HT-29 (cell line): ENCODE data around the gene MAPK8IP1. TPM values are rescaled to one million over a fixed set of nuclear protein-coding genes. Genes with fewer than 3 reads are reported as not detected.

Source experiments
- DNase-seq: peaks from one replicate; pipeline ENCODE4 v3.0.0-alpha.2; 2015; ENCODE audit warnings: low spot score
- total RNA-seq: library from RNA; depleted of rRNA; stranded (reverse); fragments of >200 nt; shearing (Covaris generic); gene quantifications from 2 replicates; pipeline ENCODE4 v1.2.3, GENCODE V29; 2014; rRNA removed

The MAPK8IP1 gene
- total RNA-seq, 1 experiment from 2014 or later = 4.0 TPM

DNA sequence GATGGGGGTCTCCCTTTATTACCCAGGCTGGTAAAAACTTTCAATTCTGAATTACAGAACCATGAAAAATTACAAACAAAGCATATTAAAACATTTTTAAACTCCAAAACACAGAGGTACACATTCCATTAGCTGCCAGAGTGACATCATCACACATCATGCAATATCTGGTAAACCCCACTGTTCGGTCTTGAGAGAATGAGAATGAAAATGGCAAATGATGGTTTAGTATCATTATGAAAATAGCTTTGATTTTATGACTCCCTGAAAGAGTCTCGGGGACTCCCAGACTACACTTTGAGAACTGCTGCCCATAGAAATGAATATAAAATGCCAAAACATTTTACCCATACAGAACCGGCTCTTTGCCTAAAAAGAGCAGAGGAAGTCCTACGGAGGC, 55.8 kb downstream of the MAPK8IP1 start:
- no peak for DNase-seq

DNA sequence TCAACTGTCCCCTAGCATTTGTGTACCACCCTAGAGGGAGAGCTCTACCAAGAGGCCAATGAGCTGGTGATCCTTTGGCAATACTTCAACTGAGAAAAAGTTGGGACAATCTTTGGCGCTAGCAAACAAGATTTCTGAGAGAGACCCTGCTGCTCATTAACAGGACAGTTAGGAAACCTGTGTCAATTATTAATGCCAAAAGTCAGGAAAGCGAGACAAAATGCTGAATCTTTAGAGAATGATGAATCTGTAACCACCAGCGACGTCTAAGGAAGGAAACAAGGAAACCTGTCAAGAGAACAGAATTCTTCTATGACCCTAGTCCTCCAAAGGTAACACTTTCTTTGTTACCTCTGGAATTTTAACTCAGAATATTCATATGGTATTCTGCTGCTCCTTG, 56.9 kb downstream of the MAPK8IP1 start:
- no peak for DNase-seq

DNA sequence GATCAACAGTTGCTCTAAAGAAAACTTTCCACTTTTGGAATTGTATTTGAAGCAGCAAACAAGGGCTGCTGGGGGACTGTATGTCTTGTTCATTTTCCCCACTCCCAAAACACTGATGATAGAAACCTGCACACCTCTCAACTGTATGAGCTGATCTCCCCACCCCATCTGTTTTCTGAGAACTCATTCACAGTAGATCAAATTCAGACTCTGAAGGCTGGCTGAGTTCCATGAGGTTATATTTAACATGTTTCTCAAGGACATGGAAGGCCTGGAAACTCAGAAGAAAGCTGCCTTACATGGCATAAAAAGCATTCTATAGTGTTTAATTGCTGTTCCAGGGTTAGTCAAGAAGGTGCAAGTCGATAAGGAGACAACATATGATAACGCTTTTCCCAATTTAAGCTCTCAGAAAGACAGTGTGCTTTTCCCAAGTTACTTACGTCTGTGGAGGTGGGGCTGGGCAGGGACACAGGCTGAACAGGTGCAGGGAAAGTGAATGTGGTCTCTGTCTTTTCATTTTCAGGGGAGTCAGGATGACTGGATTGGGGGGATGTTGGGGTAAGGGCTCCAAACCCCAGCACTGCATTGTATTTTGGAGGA, 60.0 kb downstream of the MAPK8IP1 start:
- DNase-seq = no peak

DNA sequence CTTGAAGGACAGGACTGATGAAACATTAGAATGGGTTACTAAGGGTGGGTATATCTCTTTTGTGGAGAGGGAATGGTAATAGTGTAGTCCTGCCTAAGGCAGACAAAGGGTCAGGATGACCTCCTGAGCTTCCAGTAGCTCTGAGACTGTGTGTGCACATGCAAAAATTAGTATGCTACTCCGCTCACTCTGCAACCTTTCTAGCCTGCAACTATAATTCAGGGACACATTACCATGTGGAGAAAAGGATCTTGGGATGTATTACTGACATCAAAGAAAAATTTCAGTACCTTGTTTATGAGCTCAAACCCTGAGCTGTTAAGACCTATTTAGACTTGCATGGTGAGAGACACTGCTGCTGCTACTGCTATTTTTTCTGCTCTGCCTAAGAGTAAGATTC, 62.4 kb downstream of the MAPK8IP1 start:
- DNase-seq = no peak

GRCh38 chr11:45948356-45948755, 62.9 kb downstream of the MAPK8IP1 start:
- DNase-seq = no peak

DNA sequence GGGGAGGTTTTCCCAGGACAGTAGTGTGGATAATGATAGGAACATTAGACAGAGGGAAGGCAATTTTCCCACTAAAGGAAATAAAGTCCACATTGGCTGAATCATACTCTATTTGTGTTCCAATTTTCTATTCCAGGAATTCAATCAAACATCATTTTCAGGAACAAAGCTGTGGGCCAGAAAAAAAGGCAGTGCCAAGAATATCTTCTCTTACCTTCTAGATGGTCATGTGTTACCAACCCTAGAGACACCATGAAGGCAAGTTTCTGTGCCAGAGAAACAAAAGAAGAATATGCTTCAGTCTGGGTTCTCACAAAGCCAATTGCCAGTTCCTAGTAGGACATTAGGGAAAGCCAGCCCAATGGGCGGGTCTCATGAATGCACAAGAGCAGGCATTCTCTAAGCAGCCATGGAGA, 64.5 kb downstream of the MAPK8IP1 start:
- no peak for DNase-seq

Other genes with a start within 250 kb of the MAPK8IP1 start
- gene CHST1, start 220.0 kb upstream of the MAPK8IP1 start, total RNA-seq = not detected in 2 replicates
- gene SLC35C1, start 80.5 kb upstream of the MAPK8IP1 start, total RNA-seq = 28.3 and 37.2 TPM in 2 replicates
- gene CRY2, start 38.2 kb upstream of the MAPK8IP1 start, total RNA-seq = 24.0 and 28.6 TPM in 2 replicates
- 0.31 and 1.7 TPM in 2 replicates for gene FREY1, start 21.6 kb downstream of the MAPK8IP1 start, total RNA-seq
- gene PEX16, start 32.2 kb downstream of the MAPK8IP1 start, total RNA-seq = 86.5 and 98.4 TPM in 2 replicates
- 2.6 and 4.5 TPM in 2 replicates for gene LARGE2, start 37.0 kb downstream of the MAPK8IP1 start, total RNA-seq
- gene PHF21A, start 235.8 kb downstream of the MAPK8IP1 start, total RNA-seq = 2.5 and 5.9 TPM in 2 replicates